K562 (cell line): ENCODE results near the gene IFI30. TPM values are rescaled to one million over a fixed set of nuclear protein-coding genes. Genes with fewer than 3 reads are reported as not detected.

Experiments
- ATF1 ChIP-seq, 2 experiments: fragments of 450-650 bp in 1 of 2; IDR thresholded peaks; 2 replicates each; pipeline ENCODE4 v1.6.1; 2016; ENCODE audit warnings: missing compliant biosample characterization in 1 of 2, missing genetic modification characterization in 1 of 2
- BACH1 ChIP-seq: fragments of 200-800 bp; sonication (Bioruptor generic); IDR thresholded peaks from 2 replicates; pipeline ENCODE4 v1.6.1; 2016; ENCODE audit warnings: missing genetic modification characterization, missing compliant biosample characterization
- BRF1 ChIP-seq: IDR thresholded peaks from 3 replicates; pipeline ENCODE4 v1.6.1; 2011; ENCODE audit warnings: borderline replicate concordance, mild to moderate bottlenecking; ENCODE audit not compliant: insufficient read length; ENCODE audit errors: extremely low read depth
- MBD2 ChIP-seq: sonication (generic); IDR thresholded peaks from 2 replicates; pipeline ENCODE4 v1.6.1; 2016; ENCODE audit warnings: low read depth, borderline replicate concordance
- MCM2 ChIP-seq: fragments of 450-650 bp; IDR thresholded peaks from 2 replicates; pipeline ENCODE4 v1.6.1; 2017; ENCODE audit warnings: low read depth, mild to moderate bottlenecking
- MNT ChIP-seq, 2 experiments: fragments of 450-650 bp; conservative IDR thresholded peaks; 2 replicates each; pipeline ENCODE4 v1.6.1; 2017; ENCODE audit warnings: mild to moderate bottlenecking in 2 of 2, moderate library complexity in 2 of 2
- MTA3 ChIP-seq: fragments of 450-650 bp; formaldehyde crosslinking; IDR thresholded peaks from 2 replicates; pipeline ENCODE4 v1.6.1; 2017; ENCODE audit warnings: mild to moderate bottlenecking, borderline replicate concordance
- NFE2 ChIP-seq: IDR thresholded peaks from 2 replicates; pipeline ENCODE4 v1.6.1; 2014; ENCODE audit warnings: antibody characterized with exemption, low read depth
- NFIX ChIP-seq: fragments of 250-450 bp; sonication (Bioruptor Pico); IDR thresholded peaks from 2 replicates; pipeline ENCODE4 v1.4.0; 2020; ENCODE audit warnings: low read depth, mild to moderate bottlenecking, moderate library complexity
- POLR2H ChIP-seq: IDR thresholded peaks from 2 replicates; pipeline ENCODE4 v1.6.1; 2016; ENCODE audit warnings: missing genetic modification characterization, low read depth, mild to moderate bottlenecking, control low read depth, missing compliant biosample characterization, moderate library complexity
- RFX7 ChIP-seq: fragments of 250-450 bp; sonication (Bioruptor Pico); IDR thresholded peaks from 2 replicates; pipeline ENCODE4 v1.5.1; 2021; ENCODE audit warnings: mild to moderate bottlenecking
- SIN3A ChIP-seq, 2 experiments: fragments of 150-350 bp in 1 of 2; IDR thresholded peaks; 2 replicates each; pipeline ENCODE4 v1.6.1; 2011 to 2016; ENCODE audit warnings: borderline replicate concordance in 2 of 2, low read depth in 2 of 2, low read length in 2 of 2, mild to moderate bottlenecking in 2 of 2, moderate library complexity in 2 of 2; ENCODE audit not compliant: control insufficient read depth in 1 of 2
- SNAPC5 ChIP-seq: fragments of 250-450 bp; sonication (Bioruptor Pico); IDR thresholded peaks from 2 replicates; pipeline ENCODE4 v1.8.0; 2021; ENCODE audit warnings: moderate library complexity, mild to moderate bottlenecking, inconsistent platforms
- TARDBP ChIP-seq: fragments of 450-650 bp; IDR thresholded peaks from 2 replicates; pipeline ENCODE4 v1.6.1; 2016
- U2AF1 ChIP-seq: fragments of 200-400 bp; formaldehyde crosslinking; optimal IDR thresholded peaks from 2 replicates; pipeline ENCODE3; 2017; ENCODE audit warnings: mild to moderate bottlenecking, low read depth, low read length, moderate library complexity
- ZKSCAN1 ChIP-seq: fragments of 150-350 bp; IDR thresholded peaks from 2 replicates; pipeline ENCODE4 v1.6.1; 2016; ENCODE audit warnings: low read depth, low read length
- ZNF3 ChIP-seq: fragments of 250-450 bp; sonication (Bioruptor Pico); IDR thresholded peaks from 2 replicates; pipeline ENCODE4 v1.5.0; 2021; ENCODE audit warnings: mild to moderate bottlenecking, moderate library complexity
- ZNF407 ChIP-seq: fragments of 450-650 bp; IDR thresholded peaks from 2 replicates; pipeline ENCODE4 v1.6.1; 2016; ENCODE audit warnings: low read depth
- ZNF408 ChIP-seq: fragments of 250-450 bp; sonication (Bioruptor Pico); IDR thresholded peaks from 2 replicates; pipeline ENCODE4 v1.4.0; 2020; ENCODE audit warnings: low read depth, mild to moderate bottlenecking, moderate library complexity
- polyA plus RNA-seq, 8 experiments: library from polyadenylated mRNA; depleted of rRNA in 4 of 8; stranded (reverse) in 5 of 8; unstranded in 3 of 8; fragments of >200 nt; fragmentation: Nextera tagmentation in 2 of 8; fragmentation: Illumina TruSeq in 1 of 8; extraction: Ambion mirVana in 2 of 8; extraction: Trizol in 1 of 8; gene quantifications; 2 replicates each; pipeline versions ENCODE4 v1.2.1 to v1.2.3, GENCODE V29; 2011 to 2014; ENCODE audit warnings: inconsistent platforms in 1 of 8, missing spikeins in 1 of 8
- total RNA-seq, 7 experiments: library from RNA; depleted of rRNA in 6 of 7; stranded (reverse); fragments of >200 nt in 6 of 7; fragmentation: Illumina TruSeq in 2 of 7; extraction: Trizol in 2 of 7; gene quantifications; 2 replicates each; pipeline versions ENCODE4 v1.2.1 to v1.2.3, GENCODE V29; 2011 to 2021; ENCODE audit warnings: low replicate concordance in 1 of 7

Gene IFI30
- total and polyA plus RNA-seq, 9 of the 15 experiments (the other 6 are each of a cell fraction or from before 2014, with no cell fraction given), result 63.7 to 430 (median 109) TPM

GRCh38 chr19:18152817-18153555, 20.6 kb upstream of the IFI30 start, which contains the start of gene PIK3R2 (continued):
- peak; percentile 85 for TF ChIP-seq ZNF407
- no peak for TF ChIP-seq SNAPC5 (CRISPR knock-in tag)
- TF ChIP-seq ZNF408 (CRISPR knock-in tag), result no peak
- TF ChIP-seq ZKSCAN1, result no peak
- no peak for TF ChIP-seq MNT (conservative IDR thresholded peaks at IDR 0.05)
- TF ChIP-seq BACH1 (tag), result no peak
- 0 out of 2 replicates have a peak, but pooled peaks have one; percentile 11 for TF ChIP-seq MBD2
- TF ChIP-seq POLR2H (tag), result 0 out of 2 replicates have a peak, but pooled peaks have one; percentile 22
- 0 out of 4 replicates have a peak, but pooled peaks of 1 of the 2 experiments have one; percentile 76 for TF ChIP-seq SIN3A (IDR thresholded peaks at IDR 0.05; ENCODE audit: borderline replicate concordance in 2 of 2, control insufficient read depth in 1 of 2, low read depth in 2 of 2, low read length in 2 of 2)
- no peak for TF ChIP-seq ATF1 (CRISPR knock-in tag; IDR thresholded peaks at IDR 0.05)
- peak; percentile 32; the same call in 1 of the 2 replicates for TF ChIP-seq ATF1 (tag; IDR thresholded peaks at IDR 0.05)
- no peak for TF ChIP-seq NFE2
- TF ChIP-seq U2AF1, result no peak
- no peak for TF ChIP-seq MCM2
- TF ChIP-seq BRF1, result no peak
- peak; percentile 93 for TF ChIP-seq MTA3
- no peak for TF ChIP-seq NFIX (CRISPR knock-in tag)
- no peak for TF ChIP-seq TARDBP
- TF ChIP-seq ZNF3 (CRISPR knock-in tag), result no peak
- TF ChIP-seq RFX7 (CRISPR knock-in tag), result no peak
